HTR-8/SVneo (cell line): ENCODE results near the gene SPINK8.
"Not testable (repeated sequence)": the region's sequence is repeated elsewhere in the genome, so short reads cannot be mapped to it uniquely, and the experiment has no call there.

Experiments used
- DNase-seq: peaks from one replicate; pipeline ENCODE4 v3.0.0; 2011; ENCODE audit warnings: low spot score, mixed read lengths; ENCODE audit not compliant: insufficient read length
- FAIRE-seq: peaks from 2 replicates; lab custom pipeline; 2011; peaks lifted over from hg19 to GRCh38; lab: Jason Lieb, UNC

Gene SPINK8

GRCh38 chr3:48285132-48285531 is 48.3 kb downstream of the SPINK8 start:
- DNase-seq (no peak), FAIRE-seq (no peak)

- DNase-seq = no peak
- no peak for FAIRE-seq
Observed at GRCh38 chr3:48280881-48281280, 52.6 kb downstream of the SPINK8 start.

GRCh38 chr3:48278884-48279559 is 54.4 kb downstream of the SPINK8 start:
- FAIRE-seq = no peak

GRCh38 chr3:48276911-48277641 is 56.4 kb downstream of the SPINK8 start:
- no peak for FAIRE-seq
- DNase-seq = no peak

More at GRCh38 chr3:48278884-48279559, 54.4 kb downstream of the SPINK8 start:
- no peak for DNase-seq

- FAIRE-seq (no peak), DNase-seq (no peak)
Observed at GRCh38 chr3:48275287-48276027, 58.0 kb downstream of the SPINK8 start.

- DNase-seq = no peak
- FAIRE-seq = no peak
Observed at GRCh38 chr3:48274452-48274851, 59.0 kb downstream of the SPINK8 start.

GRCh38 chr3:48273594-48274211 is 59.8 kb downstream of the SPINK8 start:
- DNase-seq = peak; percentile 72
- FAIRE-seq = peak; percentile 65

GRCh38 chr3:48271763-48272498 is 61.5 kb downstream of the SPINK8 start:
- DNase-seq (no peak), FAIRE-seq (no peak)

- DNase-seq, FAIRE-seq: not testable (repeated sequence)
Observed at GRCh38 chr3:48271223-48271622, 62.2 kb downstream of the SPINK8 start.

GRCh38 chr3:48270306-48270705 is 63.2 kb downstream of the SPINK8 start:
- no peak for DNase-seq
- no peak for FAIRE-seq

GRCh38 chr3:48269592-48269991 is 63.9 kb downstream of the SPINK8 start:
- FAIRE-seq (peak; percentile 65), DNase-seq (no peak)

GRCh38 chr3:48268936-48269561 is 64.4 kb downstream of the SPINK8 start:
- no peak for DNase-seq
- FAIRE-seq = no peak

GRCh38 chr3:48268381-48268935 is 65.0 kb downstream of the SPINK8 start:
- no peak for DNase-seq
- no peak for FAIRE-seq

- FAIRE-seq (no peak), DNase-seq (no peak)
Observed at GRCh38 chr3:48267782-48268181, 65.7 kb downstream of the SPINK8 start.

GRCh38 chr3:48258530-48258929 is 74.9 kb downstream of the SPINK8 start:
- FAIRE-seq (no peak), DNase-seq (no peak)
